Thymus (tissue), 11 donors: ENCODE data around the gene KIRREL3. TPM values are rescaled to one million over a fixed set of nuclear protein-coding genes. Genes with fewer than 3 reads are reported as not detected.

Experiments used
- DNase-seq, 9 donors: peaks; one replicate each; pipeline ENCODE4 v3.0.0-alpha.2; 2013; ENCODE audit warnings: low spot score in 9 of 9, low read depth in 6 of 9, missing footprints in 1 of 9
- H3K27ac ChIP-seq, 2 donors: one replicate each; pipeline ENCODE4 v1.5.1; 2013; ENCODE audit warnings: control low read depth in 1 of 2, low read depth in 1 of 2, low read length in 1 of 2, mild to moderate bottlenecking in 1 of 2, moderate library complexity in 1 of 2
- H3K27me3 ChIP-seq, 2 donors: one replicate each; pipeline ENCODE4 v1.5.1; 2013; ENCODE audit warnings: low read length in 1 of 2; ENCODE audit not compliant: control insufficient read depth in 2 of 2, insufficient read depth in 1 of 2
- H3K36me3 ChIP-seq, 2 donors: one replicate each; pipeline ENCODE4 v1.5.1; 2013; ENCODE audit warnings: low read length in 1 of 2, mild to moderate bottlenecking in 1 of 2, moderate library complexity in 1 of 2; ENCODE audit not compliant: control insufficient read depth in 2 of 2, insufficient read depth in 2 of 2
- H3K4me1 ChIP-seq, 2 donors: one replicate each; pipeline ENCODE4 v1.5.1; 2013; ENCODE audit warnings: low read length in 2 of 2; ENCODE audit not compliant: control insufficient read depth in 2 of 2, insufficient read depth in 2 of 2
- H3K4me3 ChIP-seq, 2 donors: one replicate each; pipeline ENCODE4 v1.5.1; 2013; ENCODE audit warnings: low read length in 2 of 2, control low read depth in 1 of 2, mild to moderate bottlenecking in 1 of 2
- H3K9me3 ChIP-seq, 2 donors: one replicate each; pipeline ENCODE4 v1.5.1; 2013; ENCODE audit warnings: low read length in 1 of 2, mild to moderate bottlenecking in 1 of 2; ENCODE audit not compliant: control insufficient read depth in 2 of 2, insufficient read depth in 1 of 2
- WGBS: extraction: QIAGEN DNeasy Blood & Tissue Kit; methylation state at CpG from one replicate; pipeline ENCODE4 v1.1.7; 2013; 5-methylcytosine and 5-hydroxymethylcytosine counted together
- polyA plus RNA-seq: library from polyadenylated mRNA; stranded (reverse); fragments of 200-250 nt; gene quantifications from one replicate; pipeline ENCODE4 v1.2.3, GENCODE V29; 2013
- total RNA-seq: library from RNA; stranded (reverse); fragments of 120-200 nt; gene quantifications from one replicate; pipeline ENCODE4 v1.2.4, GENCODE V29; 2013
- donor health status: healthy.

The KIRREL3 gene
- total and polyA plus RNA-seq, 2 donors: 0.09 to 0.14 TPM

- Histone ChIP-seq H3K9me3 (no peaks in the 10 kb centered on the region), H3K27ac (no peak overlapping the region), H3K4me3 (no peak overlapping the region), H3K36me3 (no peaks in the 10 kb centered on the region), H3K4me1 (no peaks in the 10 kb centered on the region), H3K27me3 (peaks cover 11 to 13% of the 10 kb centered on the region in 2 donors)
- WGBS: 89% methylated on average over 4 of the region's 4 CpGs
- peak in 5 of 9 donors; percentile 5 to 38 (median 11) for DNase-seq
Measured at GRCh38 chr11:126716456-126717083, 284.0 kb downstream of the KIRREL3 start.

GRCh38 chr11:126713806-126714205 is 286.8 kb downstream of the KIRREL3 start:
- Histone ChIP-seq H3K4me1 (no peaks in the 10 kb centered on the region), H3K27ac (no peak overlapping the region), H3K27me3 (peaks cover 12 to 17% of the 10 kb centered on the region in 2 donors), H3K9me3 (no peaks in the 10 kb centered on the region), H3K4me3 (no peak overlapping the region), H3K36me3 (no peaks in the 10 kb centered on the region)
- WGBS: 92% methylated on average over 6 of the region's 6 CpGs
- DNase-seq: no peak

GRCh38 chr11:126711977-126712625 is 288.5 kb downstream of the KIRREL3 start:
- Histone ChIP-seq H3K36me3 (no peaks in the 10 kb centered on the region), H3K4me3 (no peak overlapping the region), H3K27me3 (peaks cover 12 to 17% of the 10 kb centered on the region in 2 donors), H3K9me3 (no peaks in the 10 kb centered on the region), H3K4me1 (no peaks in the 10 kb centered on the region), H3K27ac (no peak overlapping the region)
- no peak for DNase-seq
- 54% methylated on average over 27 of the region's 27 CpGs for WGBS

- Histone ChIP-seq H3K4me1 (no peaks in the 10 kb centered on the region), H3K9me3 (no peaks in the 10 kb centered on the region), H3K36me3 (no peaks in the 10 kb centered on the region), H3K27ac (no peak overlapping the region), H3K4me3 (no peak overlapping the region), H3K27me3 (peaks cover 12 to 17% of the 10 kb centered on the region in 2 donors)
- DNase-seq: no peak
- 98% methylated on average over 4 of the region's 4 CpGs for WGBS
Measured at GRCh38 chr11:126710804-126711399, 289.7 kb downstream of the KIRREL3 start.

GRCh38 chr11:126707498-126707897 is 293.1 kb downstream of the KIRREL3 start:
- WGBS: 97% methylated on average over 2 of the region's 2 CpGs
- H3K36me3 ChIP-seq: no peaks in the 10 kb centered on the region

GRCh38 chr11:126704096-126704495 is 296.5 kb downstream of the KIRREL3 start:
- no peaks in the 10 kb centered on the region for H3K27me3 ChIP-seq
- 47% methylated on average over 2 of the region's 2 CpGs for WGBS
- H3K9me3 ChIP-seq: no peaks in the 10 kb centered on the region
- H3K4me3 ChIP-seq: no peak overlapping the region
- H3K27ac ChIP-seq: no peak overlapping the region
- no peak for DNase-seq
- no peaks in the 10 kb centered on the region for H3K36me3 ChIP-seq
- no peaks in the 10 kb centered on the region for H3K4me1 ChIP-seq

More at GRCh38 chr11:126707498-126707897, 293.1 kb downstream of the KIRREL3 start:
- no peaks in the 10 kb centered on the region for H3K9me3 ChIP-seq
- peaks cover 10 to 14% of the 10 kb centered on the region in 2 donors for H3K27me3 ChIP-seq
- H3K4me1 ChIP-seq: no peaks in the 10 kb centered on the region
- no peak overlapping the region for H3K27ac ChIP-seq
- no peak for DNase-seq
- H3K4me3 ChIP-seq: no peak overlapping the region

- no peak for DNase-seq
- Histone ChIP-seq H3K27ac (no peak overlapping the region), H3K4me3 (no peak overlapping the region), H3K9me3 (no peaks in the 10 kb centered on the region), H3K36me3 (no peaks in the 10 kb centered on the region), H3K27me3 (no peaks in the 10 kb centered on the region), H3K4me1 (no peaks in the 10 kb centered on the region)
- WGBS: 92% methylated on average over 4 of the region's 4 CpGs
Measured at GRCh38 chr11:126703662-126704061, 296.9 kb downstream of the KIRREL3 start.

GRCh38 chr11:126702987-126703386 is 297.6 kb downstream of the KIRREL3 start:
- no peak for DNase-seq
- 93% methylated on average over 5 of the region's 5 CpGs for WGBS
- H3K27me3 ChIP-seq: no peaks in the 10 kb centered on the region

GRCh38 chr11:126702165-126702720 is 298.3 kb downstream of the KIRREL3 start:
- no peak overlapping the region for H3K4me3 ChIP-seq
- no peaks in the 10 kb centered on the region for H3K4me1 ChIP-seq
- H3K9me3 ChIP-seq: no peaks in the 10 kb centered on the region
- H3K27ac ChIP-seq: no peak overlapping the region
- no peaks in the 10 kb centered on the region for H3K27me3 ChIP-seq
- no peak for DNase-seq
- WGBS: 87% methylated on average over 7 of the region's 7 CpGs
- no peaks in the 10 kb centered on the region for H3K36me3 ChIP-seq

More at GRCh38 chr11:126702987-126703386, 297.6 kb downstream of the KIRREL3 start:
- no peaks in the 10 kb centered on the region for H3K9me3 ChIP-seq
- no peak overlapping the region for H3K27ac ChIP-seq
- H3K4me3 ChIP-seq: no peak overlapping the region
- no peaks in the 10 kb centered on the region for H3K4me1 ChIP-seq
- H3K36me3 ChIP-seq: no peaks in the 10 kb centered on the region
